Lower leg skin (tissue), 4 donors: ENCODE measurements around the gene DUSP2. TPM values are rescaled to one million over a fixed set of nuclear protein-coding genes. Genes with fewer than 3 reads are reported as not detected.

Experiments
- DNase-seq, 2 donors: peaks; one replicate each; pipeline ENCODE4 v3.0.0-alpha.2; 2019; ENCODE audit warnings: low spot score in 2 of 2
- H3K4me3 ChIP-seq: fragments of 200-600 bp; sonication (generic); 2 replicates; pipeline ENCODE4 v1.5.1; 2017; ENCODE audit warnings: mild to moderate bottlenecking, low read depth; ENCODE audit not compliant: poor library complexity, severe bottlenecking
- POLR2A ChIP-seq, 2 donors: fragments of 450-650 bp; IDR thresholded peaks; one replicate each; pipeline ENCODE4 v1.6.1; 2016 to 2017; ENCODE audit warnings: antibody characterized with exemption in 2 of 2, mild to moderate bottlenecking in 1 of 2, moderate library complexity in 1 of 2
- WGBS, 2 donors: methylation state at CpG; one replicate each; pipeline ENCODE4 v1.1.5; 2018; 5-methylcytosine and 5-hydroxymethylcytosine counted together
- intact Hi-C: fragments of 100-400 bp; cut with DNase I; formaldehyde crosslinking; loops from one replicate; pipeline ENCODE4 v1.15.0; 2023; ENCODE audit warnings: low total_unique reads
- total RNA-seq, 4 donors: library from RNA; depleted of rRNA; stranded (reverse); fragments of >200 nt; gene quantifications; one replicate each; pipeline ENCODE4 v1.1.0, GENCODE V29; 2016
- TF ChIP-seq, protein P1 (sequence below), 3 donors: fragments of 450-650 bp; IDR thresholded peaks; one replicate each; pipeline ENCODE4 v1.5.1; 2016; ENCODE audit warnings: antibody characterized with exemption in 3 of 3, mild to moderate bottlenecking in 3 of 3, moderate library complexity in 2 of 3

The DUSP2 gene
- total RNA-seq, 4 donors from 2014 or later = 39.3 to 57.0 (median 48.8) TPM

DNA sequence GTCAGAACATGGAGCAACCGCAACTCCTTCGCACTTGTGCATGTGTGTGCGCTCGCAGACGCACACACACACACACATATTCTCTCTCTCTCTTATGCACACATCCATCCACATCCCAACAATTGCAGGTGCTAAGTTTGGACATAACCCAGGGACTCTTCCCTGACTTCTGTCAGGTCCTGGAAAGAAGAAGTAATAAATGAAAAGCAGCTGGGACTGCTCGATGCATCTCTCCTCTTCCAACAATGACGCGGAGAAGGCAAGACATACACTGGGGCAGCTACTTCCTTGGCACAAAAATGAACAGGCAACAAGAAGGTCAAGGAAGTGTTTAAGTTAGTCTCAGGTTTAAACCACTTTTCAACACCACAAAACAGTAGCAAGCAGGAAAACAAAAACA, 39.7 kb upstream of the DUSP2 start:
- no peak for DNase-seq
- WGBS, 2 donors = 81 to 83% methylated on average over 8 of the region's 8 CpGs
- no peak for TF ChIP-seq POLR2A (IDR thresholded peaks at IDR 0.05)
- TF ChIP-seq, protein P1, sequence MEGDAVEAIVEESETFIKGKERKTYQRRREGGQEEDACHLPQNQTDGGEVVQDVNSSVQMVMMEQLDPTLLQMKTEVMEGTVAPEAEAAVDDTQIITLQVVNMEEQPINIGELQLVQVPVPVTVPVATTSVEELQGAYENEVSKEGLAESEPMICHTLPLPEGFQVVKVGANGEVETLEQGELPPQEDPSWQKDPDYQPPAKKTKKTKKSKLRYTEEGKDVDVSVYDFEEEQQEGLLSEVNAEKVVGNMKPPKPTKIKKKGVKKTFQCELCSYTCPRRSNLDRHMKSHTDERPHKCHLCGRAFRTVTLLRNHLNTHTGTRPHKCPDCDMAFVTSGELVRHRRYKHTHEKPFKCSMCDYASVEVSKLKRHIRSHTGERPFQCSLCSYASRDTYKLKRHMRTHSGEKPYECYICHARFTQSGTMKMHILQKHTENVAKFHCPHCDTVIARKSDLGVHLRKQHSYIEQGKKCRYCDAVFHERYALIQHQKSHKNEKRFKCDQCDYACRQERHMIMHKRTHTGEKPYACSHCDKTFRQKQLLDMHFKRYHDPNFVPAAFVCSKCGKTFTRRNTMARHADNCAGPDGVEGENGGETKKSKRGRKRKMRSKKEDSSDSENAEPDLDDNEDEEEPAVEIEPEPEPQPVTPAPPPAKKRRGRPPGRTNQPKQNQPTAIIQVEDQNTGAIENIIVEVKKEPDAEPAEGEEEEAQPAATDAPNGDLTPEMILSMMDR (IDR thresholded peaks at IDR 0.05) = no peak
- intact Hi-C loops = loop anchor here (5.0 kb wide), 1 partner anchor 1143 kb away; no protein-coding TSS in a partner anchor
- H3K4me3 ChIP-seq = no peak overlapping the region

DNA sequence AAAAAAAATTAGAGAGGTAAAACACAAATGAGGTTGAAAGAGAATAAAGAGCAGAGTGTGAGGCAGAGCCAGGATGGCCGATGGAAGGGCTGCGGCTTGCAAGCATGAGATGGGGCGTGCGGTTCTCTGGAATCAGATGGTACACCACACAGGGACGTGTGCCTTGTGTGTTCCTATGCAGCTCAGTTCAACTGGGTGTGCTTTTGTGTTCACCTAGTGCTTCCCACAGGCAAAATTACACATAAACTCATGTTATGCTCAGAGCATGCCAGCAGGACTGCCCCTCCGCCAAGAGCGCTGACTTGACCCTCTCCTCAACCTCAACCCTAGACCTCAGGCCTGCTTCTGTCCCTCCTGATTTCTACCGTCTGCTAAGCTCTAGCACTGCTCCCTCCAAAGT, 38.9 kb upstream of the DUSP2 start:
- DNase-seq = no peak
- no peak overlapping the region for H3K4me3 ChIP-seq
- 86 to 91% methylated on average over 8 of the region's 8 CpGs for WGBS, 2 donors
- intact Hi-C loops = no loop called here
- no peak for TF ChIP-seq POLR2A (IDR thresholded peaks at IDR 0.05)
- TF ChIP-seq, protein P1 (IDR thresholded peaks at IDR 0.05) = no peak

- WGBS, 2 donors = 80 to 82% methylated on average over 5 of the region's 5 CpGs
- no peak for DNase-seq
- no peak overlapping the region for H3K4me3 ChIP-seq
- intact Hi-C loops = no loop called here
- TF ChIP-seq, protein P1 (IDR thresholded peaks at IDR 0.05) = no peak
- TF ChIP-seq POLR2A (IDR thresholded peaks at IDR 0.05) = no peak
These were observed 36.3 kb upstream of the DUSP2 start for GRCh38 chr2:96181529-96181928.

DNA sequence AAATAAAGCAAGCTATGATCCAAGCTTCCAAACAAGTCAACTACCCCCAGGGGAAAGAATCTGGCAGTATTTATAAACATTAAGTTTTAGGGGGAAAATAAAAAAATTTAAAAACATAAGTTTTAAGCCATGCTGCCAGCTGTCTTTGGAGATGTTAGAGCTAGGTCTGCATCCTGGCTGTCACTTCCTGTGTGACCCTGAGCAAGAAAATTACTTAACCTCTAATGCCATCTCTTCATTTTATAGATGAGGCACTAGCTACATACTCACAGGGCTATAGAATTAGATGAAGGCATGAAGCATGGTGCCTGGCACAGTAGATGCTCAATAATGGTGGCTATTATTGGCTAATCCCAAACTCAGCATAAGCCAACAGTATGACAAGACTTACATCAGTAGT, 35.3 kb upstream of the DUSP2 start:
- H3K4me3 ChIP-seq = no peak overlapping the region
- intact Hi-C loops = no loop called here
- no peak for TF ChIP-seq POLR2A (IDR thresholded peaks at IDR 0.05)
- TF ChIP-seq, protein P1 (IDR thresholded peaks at IDR 0.05) = no peak
- no peak for DNase-seq

- TF ChIP-seq, protein P1 (IDR thresholded peaks at IDR 0.05) = no peak
- TF ChIP-seq POLR2A (IDR thresholded peaks at IDR 0.05) = no peak
- DNase-seq = no peak
- WGBS, 2 donors = 89 to 100% methylated on average over 1 of the region's 1 CpG
- intact Hi-C loops = no loop called here
- no peak overlapping the region for H3K4me3 ChIP-seq
These were observed 34.8 kb upstream of the DUSP2 start for GRCh38 chr2:96180002-96180401.

GRCh38 chr2:96176661-96177060, 31.4 kb upstream of the DUSP2 start:
- TF ChIP-seq, protein P1 (IDR thresholded peaks at IDR 0.05) = no peak
- TF ChIP-seq POLR2A (IDR thresholded peaks at IDR 0.05) = no peak
- WGBS, 2 donors = 53 to 64% methylated on average over 4 of the region's 4 CpGs
- no peak for DNase-seq
- no peak overlapping the region for H3K4me3 ChIP-seq
- intact Hi-C loops = no loop called here
